ENCODE data around the gene CEP112.

DNA sequence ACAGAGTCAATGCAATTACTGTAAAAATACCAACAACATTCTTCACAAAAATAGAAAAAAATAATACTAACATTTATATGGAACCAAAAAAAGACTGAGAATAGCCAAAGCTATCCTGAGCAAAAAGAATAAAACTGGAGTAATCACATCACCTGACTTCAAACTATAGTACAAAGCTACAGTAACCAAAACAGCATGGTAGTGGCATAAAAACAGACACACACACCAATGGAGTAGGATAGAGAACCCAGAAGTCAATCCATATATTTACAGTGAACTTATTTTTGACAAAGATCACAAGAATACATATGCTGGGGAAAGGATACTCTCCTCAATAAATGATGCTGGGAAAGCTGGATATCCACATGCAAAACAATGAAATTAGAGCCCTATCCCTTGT is 84.2 kb downstream of the CEP112 start:
- TF ChIP-seq EZH2 (IDR thresholded peaks at IDR 0.05; ENCODE audit: low read depth, low read length, severe bottlenecking) (no peak), POLR2AphosphoS5 (IDR thresholded peaks at IDR 0.05; ENCODE audit: low read depth, low read length) (no peak), SRF (IDR thresholded peaks at IDR 0.05; ENCODE audit: low read depth, low read length) (no peak)

Measured in H1 (cell line).